AG09309 (cell line): ENCODE data around the gene RASSF10.

Source experiments
- DNase-seq: peaks from one replicate; pipeline ENCODE4 v3.0.0-alpha.2; 2010; ENCODE audit warnings: low read depth
- H3K4me3 ChIP-seq: 2 replicates; pipeline ENCODE4 v1.5.1; 2011; ENCODE audit warnings: mild to moderate bottlenecking, low read depth, low read length, moderate library complexity; ENCODE audit not compliant: control insufficient read depth
- CTCF ChIP-seq: IDR thresholded peaks from 2 replicates; pipeline ENCODE4 v1.5.1; 2011; ENCODE audit warnings: mild to moderate bottlenecking, low read depth, low read length, inconsistent platforms; ENCODE audit not compliant: insufficient read depth, control insufficient read depth; ENCODE audit errors: missing control alignments

The RASSF10 gene

GRCh38 chr11:12979928-12980689 lies 29.0 kb upstream of the RASSF10 start:
- TF ChIP-seq CTCF: no peak
- no peak overlapping the region for H3K4me3 ChIP-seq
- no peak for DNase-seq

GRCh38 chr11:12981676-12982522 lies 27.2 kb upstream of the RASSF10 start:
- no peak for TF ChIP-seq CTCF
- no peak overlapping the region for H3K4me3 ChIP-seq
- no peak for DNase-seq

- DNase-seq: no peak
- no peak overlapping the region for H3K4me3 ChIP-seq
- TF ChIP-seq CTCF: no peak
Measured at GRCh38 chr11:12983336-12983735, 25.8 kb upstream of the RASSF10 start.

- no peak for DNase-seq
- no peak for TF ChIP-seq CTCF
- H3K4me3 ChIP-seq: no peak overlapping the region
Measured at GRCh38 chr11:12986194-12986898, 22.8 kb upstream of the RASSF10 start.

- no peak for DNase-seq
- no peak for TF ChIP-seq CTCF
- H3K4me3 ChIP-seq: no peak overlapping the region
Measured at GRCh38 chr11:12989428-12990161, 19.5 kb upstream of the RASSF10 start.

- DNase-seq: no peak
- H3K4me3 ChIP-seq: no peak overlapping the region
- TF ChIP-seq CTCF: no peak
Measured at GRCh38 chr11:12990162-12990480, 19.0 kb upstream of the RASSF10 start.
